Measurements from ENCODE around the gene COG5.

GRCh38 chr7:107387573-107388219, 176.0 kb downstream of the COG5 start:
- TF ChIP-seq ZNF274 (IDR thresholded peaks at IDR 0.05; ENCODE audit: low read depth, low read length) (no peak), YY1 (IDR thresholded peaks at IDR 0.05; ENCODE audit: insufficient read depth, insufficient read length) (no peak)

Data from NT2/D1 (cell line).